ENCODE measurements around the gene LGR4. TPM values are rescaled to one million over a fixed set of nuclear protein-coding genes. Genes with fewer than 3 reads are reported as not detected.

The LGR4 gene
- total RNA-seq, 1 donor, result 56.1 TPM

DNA sequence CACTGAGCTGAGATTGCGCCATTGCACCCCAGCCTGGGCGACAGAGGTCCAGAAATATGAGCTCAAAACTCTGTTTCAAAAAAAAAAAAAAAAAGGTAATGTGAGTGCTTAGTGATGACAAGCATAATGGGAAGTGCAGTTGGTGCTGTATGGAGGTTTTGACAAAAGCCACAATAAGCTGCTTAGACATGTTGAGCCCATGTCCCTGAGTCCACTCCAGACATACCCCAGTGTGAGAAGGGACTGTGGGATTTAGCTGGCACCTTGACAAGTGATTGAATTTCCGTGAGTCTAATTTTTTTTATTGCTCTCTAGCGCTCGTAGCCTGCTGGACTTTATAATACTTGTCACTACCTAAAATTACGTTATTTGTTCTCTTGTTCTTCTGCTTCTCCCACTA, 15.1 kb upstream of the LGR4 start:
- Histone ChIP-seq H3K9me3 (ENCODE audit: low read depth, low read length) (no peaks in the 10 kb centered on the region), H3K27ac (ENCODE audit: low read depth, low read length) (no peak overlapping the region), H3K79me2 (ENCODE audit: insufficient read depth, low read length) (no peaks in the 10 kb centered on the region), H2AFZ (ENCODE audit: low read length) (no peak overlapping the region), H3K27me3 (ENCODE audit: insufficient read depth, low read length) (no peaks in the 10 kb centered on the region), H4K20me1 (ENCODE audit: insufficient read depth, low read length) (no peaks in the 10 kb centered on the region), H3K4me3 (ENCODE audit: insufficient read depth, low read length) (no peak overlapping the region), H3K4me1 (ENCODE audit: insufficient read depth, low read length) (no peaks in the 10 kb centered on the region), H3K4me2 (ENCODE audit: insufficient read depth, low read length) (no peak overlapping the region), H3K36me3 (ENCODE audit: insufficient read depth, low read length) (peaks cover 15% of the 10 kb centered on the region)
- no peak for DNase-seq (ENCODE audit: insufficient read length, low spot score, missing footprints)
- TF ChIP-seq, protein P1, sequence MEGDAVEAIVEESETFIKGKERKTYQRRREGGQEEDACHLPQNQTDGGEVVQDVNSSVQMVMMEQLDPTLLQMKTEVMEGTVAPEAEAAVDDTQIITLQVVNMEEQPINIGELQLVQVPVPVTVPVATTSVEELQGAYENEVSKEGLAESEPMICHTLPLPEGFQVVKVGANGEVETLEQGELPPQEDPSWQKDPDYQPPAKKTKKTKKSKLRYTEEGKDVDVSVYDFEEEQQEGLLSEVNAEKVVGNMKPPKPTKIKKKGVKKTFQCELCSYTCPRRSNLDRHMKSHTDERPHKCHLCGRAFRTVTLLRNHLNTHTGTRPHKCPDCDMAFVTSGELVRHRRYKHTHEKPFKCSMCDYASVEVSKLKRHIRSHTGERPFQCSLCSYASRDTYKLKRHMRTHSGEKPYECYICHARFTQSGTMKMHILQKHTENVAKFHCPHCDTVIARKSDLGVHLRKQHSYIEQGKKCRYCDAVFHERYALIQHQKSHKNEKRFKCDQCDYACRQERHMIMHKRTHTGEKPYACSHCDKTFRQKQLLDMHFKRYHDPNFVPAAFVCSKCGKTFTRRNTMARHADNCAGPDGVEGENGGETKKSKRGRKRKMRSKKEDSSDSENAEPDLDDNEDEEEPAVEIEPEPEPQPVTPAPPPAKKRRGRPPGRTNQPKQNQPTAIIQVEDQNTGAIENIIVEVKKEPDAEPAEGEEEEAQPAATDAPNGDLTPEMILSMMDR (IDR thresholded peaks at IDR 0.05; ENCODE audit: extremely low read depth, low read depth, low read length), result no peak

DNA sequence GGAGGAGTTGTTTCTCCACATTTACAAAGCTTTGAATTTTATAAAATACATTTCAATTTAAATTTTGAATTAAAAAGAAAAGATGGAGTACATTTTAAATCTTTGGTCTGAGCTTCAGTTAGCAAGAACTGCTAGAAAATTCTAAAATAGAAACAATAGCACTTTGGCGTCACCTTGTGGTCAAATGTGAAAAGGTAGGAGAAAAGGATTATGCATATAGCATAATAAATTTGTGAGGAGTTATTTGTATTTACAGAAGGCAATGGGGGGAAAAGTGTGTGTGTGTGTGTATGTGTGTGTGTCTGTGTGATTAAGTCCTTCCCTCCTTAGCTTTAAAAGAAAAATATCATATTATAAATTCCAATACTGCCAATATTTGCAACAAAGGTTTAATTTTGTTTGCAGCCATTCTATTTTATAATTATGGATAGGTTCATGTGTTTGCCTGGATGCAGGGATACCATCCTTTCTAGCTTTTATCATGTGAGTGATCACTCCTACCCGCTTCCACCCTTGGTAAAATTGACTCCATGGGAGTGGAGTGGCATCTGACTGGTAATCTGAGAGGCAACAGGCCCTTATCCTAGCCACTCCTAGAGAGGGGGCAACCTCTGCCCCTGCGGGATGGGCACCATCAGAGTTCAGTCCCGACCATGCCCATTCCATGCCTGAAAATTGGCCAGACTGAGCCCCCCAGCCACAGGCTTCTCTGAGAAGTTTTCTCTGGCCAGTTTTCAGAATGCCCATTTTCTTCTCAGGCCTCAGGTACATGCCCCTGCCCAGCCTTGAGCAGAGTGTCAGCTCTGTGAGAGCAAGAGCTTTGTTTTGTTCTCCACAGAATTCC, 13.6 kb upstream of the LGR4 start:
- Histone ChIP-seq H3K9me3 (ENCODE audit: low read depth, low read length) (no peaks in the 10 kb centered on the region), H3K4me3 (ENCODE audit: insufficient read depth, low read length) (no peak overlapping the region), H3K4me2 (ENCODE audit: insufficient read depth, low read length) (no peak overlapping the region), H2AFZ (ENCODE audit: low read length) (no peak overlapping the region), H3K4me1 (ENCODE audit: insufficient read depth, low read length) (no peaks in the 10 kb centered on the region), H3K27me3 (ENCODE audit: insufficient read depth, low read length) (no peaks in the 10 kb centered on the region), H3K79me2 (ENCODE audit: insufficient read depth, low read length) (no peaks in the 10 kb centered on the region), H3K27ac (ENCODE audit: low read depth, low read length) (no peak overlapping the region), H3K36me3 (ENCODE audit: insufficient read depth, low read length) (peaks cover 4% of the 10 kb centered on the region), H4K20me1 (ENCODE audit: insufficient read depth, low read length) (no peaks in the 10 kb centered on the region)
- DNase-seq (ENCODE audit: insufficient read length, low spot score, missing footprints), result peak; percentile 61
- TF ChIP-seq, protein P1 (IDR thresholded peaks at IDR 0.05; ENCODE audit: extremely low read depth, low read depth, low read length), result peak; percentile 94

DNA sequence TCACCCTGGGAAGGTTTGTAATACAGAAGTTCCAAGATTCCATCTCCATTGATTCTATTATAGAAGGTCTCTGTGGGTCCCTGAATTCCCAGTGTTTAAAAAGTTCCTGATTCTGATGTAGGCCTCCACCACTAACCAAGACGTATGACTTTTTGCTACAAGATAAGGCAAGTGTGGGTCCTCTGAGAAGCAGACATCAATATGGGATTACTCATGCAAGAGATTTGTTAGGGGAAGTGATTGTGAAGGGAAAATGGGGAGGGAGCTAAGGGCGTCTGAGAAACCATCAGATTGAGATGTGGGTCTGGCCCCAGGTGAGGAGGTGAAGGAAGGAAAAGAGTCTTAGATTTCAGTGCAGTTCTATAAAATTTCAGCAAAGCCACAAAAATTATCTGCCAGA, 10.2 kb upstream of the LGR4 start:
- Histone ChIP-seq H3K79me2 (ENCODE audit: insufficient read depth, low read length) (no peaks in the 10 kb centered on the region), H3K27me3 (ENCODE audit: insufficient read depth, low read length) (no peaks in the 10 kb centered on the region), H3K36me3 (ENCODE audit: insufficient read depth, low read length) (no peaks in the 10 kb centered on the region), H3K27ac (ENCODE audit: low read depth, low read length) (no peak overlapping the region), H3K4me3 (ENCODE audit: insufficient read depth, low read length) (no peak overlapping the region), H3K4me1 (ENCODE audit: insufficient read depth, low read length) (no peaks in the 10 kb centered on the region), H4K20me1 (ENCODE audit: insufficient read depth, low read length) (no peaks in the 10 kb centered on the region), H3K4me2 (ENCODE audit: insufficient read depth, low read length) (no peak overlapping the region), H3K9me3 (ENCODE audit: low read depth, low read length) (no peaks in the 10 kb centered on the region), H2AFZ (ENCODE audit: low read length) (no peak overlapping the region)
- no peak for DNase-seq (ENCODE audit: insufficient read length, low spot score, missing footprints)
- TF ChIP-seq, protein P1 (IDR thresholded peaks at IDR 0.05; ENCODE audit: extremely low read depth, low read depth, low read length), result no peak

DNA sequence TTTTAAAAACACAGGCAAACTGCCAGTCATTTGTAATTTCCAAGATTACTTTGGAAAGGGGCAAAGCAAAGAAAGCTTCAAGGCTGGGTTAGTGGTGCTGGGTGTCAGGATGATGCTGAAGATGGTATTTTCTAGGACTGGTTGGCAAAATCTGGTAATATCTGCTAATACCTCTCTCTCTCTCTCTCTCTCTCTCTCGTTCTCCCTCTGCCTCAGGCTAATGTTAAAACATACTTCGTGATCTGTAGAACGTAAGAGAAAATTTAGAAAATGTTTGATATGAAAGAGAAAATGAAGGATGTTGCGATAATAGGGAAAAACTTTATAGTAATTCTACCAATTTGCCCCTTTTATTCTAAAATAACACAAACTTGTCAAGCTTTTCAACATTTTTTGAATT, 9.4 kb upstream of the LGR4 start:
- Histone ChIP-seq H3K27ac (ENCODE audit: low read depth, low read length) (no peak overlapping the region), H3K27me3 (ENCODE audit: insufficient read depth, low read length) (no peaks in the 10 kb centered on the region), H4K20me1 (ENCODE audit: insufficient read depth, low read length) (no peaks in the 10 kb centered on the region), H3K4me2 (ENCODE audit: insufficient read depth, low read length) (no peak overlapping the region), H3K79me2 (ENCODE audit: insufficient read depth, low read length) (no peaks in the 10 kb centered on the region), H3K4me1 (ENCODE audit: insufficient read depth, low read length) (no peaks in the 10 kb centered on the region), H3K36me3 (ENCODE audit: insufficient read depth, low read length) (no peaks in the 10 kb centered on the region), H3K9me3 (ENCODE audit: low read depth, low read length) (no peaks in the 10 kb centered on the region), H3K4me3 (ENCODE audit: insufficient read depth, low read length) (no peak overlapping the region), H2AFZ (ENCODE audit: low read length) (no peak overlapping the region)
- TF ChIP-seq, protein P1 (IDR thresholded peaks at IDR 0.05; ENCODE audit: extremely low read depth, low read depth, low read length), result no peak
- no peak for DNase-seq (ENCODE audit: insufficient read length, low spot score, missing footprints)
